Right atrium auricular region (tissue), 2 donors: ENCODE data around the gene SLC18A2. TPM values are rescaled to one million over a fixed set of nuclear protein-coding genes. Genes with fewer than 3 reads are reported as not detected.

Source experiments
- DNase-seq: peaks from one replicate; pipeline ENCODE4 v3.0.0-alpha.2; 2019; ENCODE audit warnings: low spot score
- H3K27ac ChIP-seq, 2 donors: fragments of 200-600 bp; sonication (generic); 1 replicate in 1 of 2; 2 replicates in 1 of 2; pipeline ENCODE4 v1.5.1; 2016 to 2019
- H3K27me3 ChIP-seq, 2 donors: fragments of 200-600 bp; sonication (generic); one replicate each; pipeline versions ENCODE4 v1.5.1 to v1.6.0; 2017 to 2019
- H3K36me3 ChIP-seq: fragments of 200-600 bp; sonication (generic); one replicate; pipeline ENCODE4 v1.5.1; 2016
- H3K4me1 ChIP-seq, 2 donors: fragments of 200-600 bp; sonication (generic); one replicate each; pipeline versions ENCODE4 v1.5.1 to v1.6.0; 2017 to 2019
- H3K4me3 ChIP-seq, 2 donors: fragments of 200-600 bp; sonication (generic); 1 replicate in 1 of 2; 2 replicates in 1 of 2; pipeline ENCODE4 v1.5.1; 2017 to 2019; ENCODE audit warnings: mild to moderate bottlenecking in 1 of 2, moderate library complexity in 1 of 2
- H3K9me3 ChIP-seq, 2 donors: fragments of 200-600 bp; sonication (generic); one replicate each; pipeline ENCODE4 v1.5.1; 2019
- CTCF ChIP-seq, 2 donors: fragments of 200-600 bp; sonication (generic); IDR thresholded peaks; one replicate each; pipeline ENCODE4 v1.5.1; 2019; ENCODE audit warnings: antibody characterized with exemption in 2 of 2
- total RNA-seq, 2 donors: library from RNA; depleted of rRNA; stranded (reverse); fragments of >200 nt; gene quantifications; one replicate each; pipeline ENCODE4 v1.1.0, GENCODE V29; 2016

The SLC18A2 gene
- total RNA-seq, 2 donors from 2014 or later = 0.22 TPM; not detected in 1

- Histone ChIP-seq H3K9me3 (peaks cover 0 to 16% of the 10 kb centered on the region in 2 donors), H3K4me3 (no peak overlapping the region), H3K4me1 (peaks cover 0 to 11% of the 10 kb centered on the region in 2 donors), H3K27me3 (peaks cover 4 to 11% of the 10 kb centered on the region in 2 donors), H3K27ac (no peak overlapping the region), H3K36me3 (no peaks in the 10 kb centered on the region)
- DNase-seq = no peak
- no peak for TF ChIP-seq CTCF (IDR thresholded peaks at IDR 0.05)
Measured at GRCh38 chr10:117212176-117212575, 28.7 kb upstream of the SLC18A2 start.

- H3K27ac ChIP-seq = no peak overlapping the region
- no peaks in the 10 kb centered on the region for H3K36me3 ChIP-seq
- peaks cover 4 to 11% of the 10 kb centered on the region in 2 donors for H3K27me3 ChIP-seq
- TF ChIP-seq CTCF (IDR thresholded peaks at IDR 0.05) = no peak
- DNase-seq = no peak
- peaks cover 0 to 14% of the 10 kb centered on the region in 2 donors for H3K4me1 ChIP-seq
- H3K9me3 ChIP-seq = peaks cover 0 to 16% of the 10 kb centered on the region in 2 donors
- H3K4me3 ChIP-seq = no peak overlapping the region
Measured at GRCh38 chr10:117214401-117214800, 26.5 kb upstream of the SLC18A2 start.

DNA sequence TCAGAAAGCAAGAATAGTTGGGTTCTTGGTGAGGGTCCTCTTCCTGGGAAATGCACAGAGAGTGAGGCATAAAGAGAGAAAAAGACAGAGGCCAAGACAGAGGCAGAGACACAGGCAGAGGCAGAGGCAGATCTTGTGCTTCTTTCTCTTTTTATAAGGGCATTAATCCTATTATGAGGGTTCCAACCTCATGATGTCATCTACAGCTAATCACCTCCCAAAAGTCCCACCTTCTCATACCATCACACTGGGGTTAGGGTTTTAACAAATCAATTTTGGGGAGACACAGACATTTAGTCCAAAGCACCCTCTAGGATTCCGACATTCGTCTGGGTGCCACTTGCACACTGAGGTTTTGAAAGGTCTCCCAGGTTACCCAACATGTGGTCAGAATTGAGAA is 25.8 kb upstream of the SLC18A2 start:
- no peak overlapping the region for H3K27ac ChIP-seq
- peaks cover 4 to 11% of the 10 kb centered on the region in 2 donors for H3K27me3 ChIP-seq
- TF ChIP-seq CTCF (IDR thresholded peaks at IDR 0.05) = no peak
- H3K4me3 ChIP-seq = no peak overlapping the region
- H3K36me3 ChIP-seq = no peaks in the 10 kb centered on the region
- peaks cover 0 to 16% of the 10 kb centered on the region in 2 donors for H3K9me3 ChIP-seq
- peaks cover 0 to 14% of the 10 kb centered on the region in 2 donors for H3K4me1 ChIP-seq
- no peak for DNase-seq

GRCh38 chr10:117216028-117216427 is 24.9 kb upstream of the SLC18A2 start:
- Histone ChIP-seq H3K4me1 (peaks cover 0 to 14% of the 10 kb centered on the region in 2 donors), H3K36me3 (no peaks in the 10 kb centered on the region), H3K9me3 (peaks cover 0 to 16% of the 10 kb centered on the region in 2 donors), H3K4me3 (no peak overlapping the region), H3K27ac (no peak overlapping the region), H3K27me3 (peaks cover 4 to 11% of the 10 kb centered on the region in 2 donors)
- TF ChIP-seq CTCF (IDR thresholded peaks at IDR 0.05) = no peak
- DNase-seq = no peak

GRCh38 chr10:117216611-117217195 is 24.2 kb upstream of the SLC18A2 start:
- H3K36me3 ChIP-seq = no peaks in the 10 kb centered on the region
- peak overlapping the region; percentile 21 to 48 for H3K4me3 ChIP-seq
- H3K27ac ChIP-seq = no peak overlapping the region
- H3K9me3 ChIP-seq = peaks cover 0 to 14% of the 10 kb centered on the region in 2 donors
- peak; percentile 99 to 100 for TF ChIP-seq CTCF (IDR thresholded peaks at IDR 0.05)
- peaks cover 4 to 11% of the 10 kb centered on the region in 2 donors for H3K27me3 ChIP-seq
- peaks cover 0 to 14% of the 10 kb centered on the region in 2 donors for H3K4me1 ChIP-seq
- DNase-seq = no peak
